ENCODE measurements around the gene LSM3. TPM values are rescaled to one million over a fixed set of nuclear protein-coding genes. Genes with fewer than 3 reads are reported as not detected.

Gene LSM3
- total RNA-seq, 6 experiments from 2014 or later, result 15.5 to 21.1 (median 18.7) TPM

DNA sequence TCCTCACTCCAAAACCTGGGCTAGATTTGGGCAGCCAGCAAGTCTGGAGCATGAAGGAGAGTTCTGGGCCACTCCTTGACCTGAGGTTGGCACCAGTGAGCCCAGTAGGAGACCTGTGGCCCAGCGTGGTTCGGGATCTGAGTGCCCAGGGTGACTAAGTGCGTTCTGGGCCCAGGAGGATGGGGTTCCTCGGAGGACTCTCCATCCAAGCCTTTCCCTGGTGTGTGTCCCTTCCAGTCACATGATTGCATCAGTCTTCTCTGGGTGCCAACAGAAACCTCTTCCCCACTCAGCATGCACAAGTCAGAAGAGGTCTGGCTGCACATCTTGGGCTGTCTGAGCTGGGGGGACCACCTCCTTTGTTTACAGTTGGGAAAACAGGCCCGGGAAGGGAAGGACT lies 38.8 kb upstream of the LSM3 start:
- Mint-ChIP-seq H3K4me1 (ENCODE audit: low read depth) (peaks cover 62% of the 10 kb centered on the region), H3K27ac (peak overlapping the region; percentile 58), H3K9me3 (no peaks in the 10 kb centered on the region), H3K4me3 (no peak overlapping the region), H3K27me3 (ENCODE audit: insufficient read depth) (peaks cover 3% of the 10 kb centered on the region), H3K36me3 (ENCODE audit: low read depth) (peaks cover 38% of the 10 kb centered on the region)
- TF ChIP-seq, protein P1, sequence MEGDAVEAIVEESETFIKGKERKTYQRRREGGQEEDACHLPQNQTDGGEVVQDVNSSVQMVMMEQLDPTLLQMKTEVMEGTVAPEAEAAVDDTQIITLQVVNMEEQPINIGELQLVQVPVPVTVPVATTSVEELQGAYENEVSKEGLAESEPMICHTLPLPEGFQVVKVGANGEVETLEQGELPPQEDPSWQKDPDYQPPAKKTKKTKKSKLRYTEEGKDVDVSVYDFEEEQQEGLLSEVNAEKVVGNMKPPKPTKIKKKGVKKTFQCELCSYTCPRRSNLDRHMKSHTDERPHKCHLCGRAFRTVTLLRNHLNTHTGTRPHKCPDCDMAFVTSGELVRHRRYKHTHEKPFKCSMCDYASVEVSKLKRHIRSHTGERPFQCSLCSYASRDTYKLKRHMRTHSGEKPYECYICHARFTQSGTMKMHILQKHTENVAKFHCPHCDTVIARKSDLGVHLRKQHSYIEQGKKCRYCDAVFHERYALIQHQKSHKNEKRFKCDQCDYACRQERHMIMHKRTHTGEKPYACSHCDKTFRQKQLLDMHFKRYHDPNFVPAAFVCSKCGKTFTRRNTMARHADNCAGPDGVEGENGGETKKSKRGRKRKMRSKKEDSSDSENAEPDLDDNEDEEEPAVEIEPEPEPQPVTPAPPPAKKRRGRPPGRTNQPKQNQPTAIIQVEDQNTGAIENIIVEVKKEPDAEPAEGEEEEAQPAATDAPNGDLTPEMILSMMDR (IDR thresholded peaks at IDR 0.05), result no peak
- DNase-seq, result no peak

DNA sequence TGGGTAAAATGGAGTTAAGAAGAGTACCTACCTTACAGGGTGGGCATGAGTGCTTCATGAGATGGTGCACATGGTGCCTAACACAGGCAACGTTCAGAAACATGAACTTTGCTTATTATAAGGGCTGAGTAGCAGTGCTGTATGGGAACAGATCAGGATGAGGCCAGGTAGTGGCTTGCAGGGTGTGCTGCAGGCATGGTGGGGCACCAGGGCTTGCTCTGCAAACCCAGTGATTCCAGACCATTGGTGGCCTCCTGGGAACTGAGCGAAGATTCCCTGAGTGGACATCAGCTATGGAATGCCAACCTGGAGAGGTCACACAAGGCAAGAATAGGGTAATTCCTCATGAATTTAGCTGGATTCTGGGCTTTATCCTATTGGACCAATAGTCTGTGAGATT lies 37.9 kb upstream of the LSM3 start:
- peak overlapping the region; percentile 58 for H3K27ac Mint-ChIP-seq
- H3K27me3 Mint-ChIP-seq (ENCODE audit: insufficient read depth), result peaks cover 6% of the 10 kb centered on the region
- H3K36me3 Mint-ChIP-seq (ENCODE audit: low read depth), result peaks cover 39% of the 10 kb centered on the region
- no peaks in the 10 kb centered on the region for H3K9me3 Mint-ChIP-seq
- DNase-seq, result no peak
- TF ChIP-seq, protein P1 (IDR thresholded peaks at IDR 0.05), result no peak
- H3K4me3 Mint-ChIP-seq, result no peak overlapping the region
- H3K4me1 Mint-ChIP-seq (ENCODE audit: low read depth), result peaks cover 70% of the 10 kb centered on the region

DNA sequence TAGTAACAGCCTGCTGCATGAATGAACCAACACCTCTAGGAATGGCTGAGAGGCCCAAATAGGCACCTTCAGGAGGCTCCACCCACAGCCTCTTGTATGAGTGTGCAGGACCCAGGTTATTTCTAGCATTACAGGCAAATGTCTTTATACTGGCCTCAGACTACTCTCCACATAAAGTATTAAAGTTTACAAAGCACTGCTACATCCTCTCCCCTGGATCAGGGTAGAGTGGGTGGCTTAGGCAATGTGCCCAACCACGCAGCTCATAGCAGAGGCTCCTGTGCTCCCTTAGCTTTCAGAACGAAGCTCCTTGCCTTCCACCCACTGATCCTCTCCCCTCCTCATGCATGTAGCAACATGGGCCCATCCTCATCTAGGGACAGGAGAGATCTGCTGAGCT lies 37.5 kb upstream of the LSM3 start:
- TF ChIP-seq, protein P1 (IDR thresholded peaks at IDR 0.05), result no peak
- peaks cover 6% of the 10 kb centered on the region for H3K27me3 Mint-ChIP-seq (ENCODE audit: insufficient read depth)
- DNase-seq, result no peak
- no peak overlapping the region for H3K4me3 Mint-ChIP-seq
- H3K36me3 Mint-ChIP-seq (ENCODE audit: low read depth), result peaks cover 38% of the 10 kb centered on the region
- H3K4me1 Mint-ChIP-seq (ENCODE audit: low read depth), result peaks cover 70% of the 10 kb centered on the region
- H3K27ac Mint-ChIP-seq, result peak overlapping the region; percentile 99
- no peaks in the 10 kb centered on the region for H3K9me3 Mint-ChIP-seq

DNA sequence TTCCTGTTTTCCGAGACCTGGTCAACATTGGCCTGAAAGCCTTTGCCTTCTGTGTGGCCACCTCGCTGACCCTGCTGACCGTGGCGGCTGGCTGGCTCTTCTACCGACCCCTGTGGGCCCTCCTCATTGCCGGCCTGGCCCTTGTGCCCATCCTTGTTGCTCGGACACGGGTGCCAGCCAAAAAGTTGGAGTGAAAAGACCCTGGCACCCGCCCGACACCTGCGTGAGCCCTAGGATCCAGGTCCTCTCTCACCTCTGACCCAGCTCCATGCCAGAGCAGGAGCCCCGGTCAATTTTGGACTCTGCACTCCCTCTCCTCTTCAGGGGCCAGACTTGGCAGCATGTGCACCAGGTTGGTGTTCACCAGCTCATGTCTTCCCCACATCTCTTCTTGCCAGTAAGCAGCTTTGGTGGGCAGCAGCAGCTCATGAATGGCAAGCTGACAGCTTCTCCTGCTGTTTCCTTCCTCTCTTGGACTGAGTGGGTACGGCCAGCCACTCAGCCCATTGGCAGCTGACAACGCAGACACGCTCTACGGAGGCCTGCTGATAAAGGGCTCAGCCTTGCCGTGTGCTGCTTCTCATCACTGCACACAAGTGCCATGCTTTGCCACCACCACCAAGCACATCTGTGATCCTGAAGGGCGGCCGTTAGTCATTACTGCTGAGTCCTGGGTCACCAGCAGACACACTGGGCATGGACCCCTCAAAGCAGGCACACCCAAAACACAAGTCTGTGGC lies 36.8 kb upstream of the LSM3 start:
- no peaks in the 10 kb centered on the region for H3K9me3 Mint-ChIP-seq
- peak overlapping the region; percentile 99 for H3K27ac Mint-ChIP-seq
- TF ChIP-seq, protein P1 (IDR thresholded peaks at IDR 0.05), result no peak
- no peak for DNase-seq
- H3K27me3 Mint-ChIP-seq (ENCODE audit: insufficient read depth), result peaks cover 6% of the 10 kb centered on the region
- peak overlapping the region; percentile 84; the same call in 1 of the 2 replicates for H3K4me3 Mint-ChIP-seq
- H3K4me1 Mint-ChIP-seq (ENCODE audit: low read depth), result peaks cover 70% of the 10 kb centered on the region
- H3K36me3 Mint-ChIP-seq (ENCODE audit: low read depth), result peaks cover 41% of the 10 kb centered on the region

DNA sequence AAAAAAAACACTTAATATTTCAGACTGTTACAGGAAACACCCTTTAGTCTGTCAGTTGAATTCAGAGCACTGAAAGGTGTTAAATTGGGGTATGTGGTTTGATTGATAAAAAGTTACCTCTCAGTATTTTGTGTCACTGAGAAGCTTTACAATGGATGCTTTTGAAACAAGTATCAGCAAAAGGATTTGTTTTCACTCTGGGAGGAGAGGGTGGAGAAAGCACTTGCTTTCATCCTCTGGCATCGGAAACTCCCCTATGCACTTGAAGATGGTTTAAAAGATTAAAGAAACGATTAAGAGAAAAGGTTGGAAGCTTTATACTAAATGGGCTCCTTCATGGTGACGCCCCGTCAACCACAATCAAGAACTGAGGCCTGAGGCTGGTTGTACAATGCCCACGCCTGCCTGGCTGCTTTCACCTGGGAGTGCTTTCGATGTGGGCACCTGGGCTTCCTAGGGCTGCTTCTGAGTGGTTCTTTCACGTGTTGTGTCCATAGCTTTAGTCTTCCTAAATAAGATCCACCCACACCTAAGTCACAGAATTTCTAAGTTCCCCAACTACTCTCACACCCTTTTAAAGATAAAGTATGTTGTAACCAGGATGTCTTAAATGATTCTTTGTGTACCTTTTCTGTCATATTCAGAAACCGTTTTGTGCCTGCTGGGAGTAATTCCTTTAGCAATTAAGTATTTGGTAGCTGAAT lies 35.9 kb upstream of the LSM3 start:
- peaks cover 72% of the 10 kb centered on the region for H3K4me1 Mint-ChIP-seq (ENCODE audit: low read depth)
- H3K4me3 Mint-ChIP-seq, result peak overlapping the region; percentile 84
- H3K36me3 Mint-ChIP-seq (ENCODE audit: low read depth), result peaks cover 48% of the 10 kb centered on the region

More for the DNA sequence above, 35.9 kb upstream of the LSM3 start:
- H3K9me3 Mint-ChIP-seq, result no peaks in the 10 kb centered on the region
- H3K27ac Mint-ChIP-seq, result peak overlapping the region; percentile 99
- no peak for DNase-seq
- TF ChIP-seq, protein P1 (IDR thresholded peaks at IDR 0.05), result no peak
- H3K27me3 Mint-ChIP-seq (ENCODE audit: insufficient read depth), result peaks cover 6% of the 10 kb centered on the region

Data from HFFc6 (cell line).